ENCODE measurements around the gene ENOSF1. TPM values are rescaled to one million over a fixed set of nuclear protein-coding genes. Genes with fewer than 3 reads are reported as not detected.

The ENOSF1 gene
- total and polyA plus RNA-seq, 2 of the 13 experiments (the other 11 are each of a cell fraction or from before 2014, with no cell fraction given), result 37.6 to 40.1 TPM

DNA sequence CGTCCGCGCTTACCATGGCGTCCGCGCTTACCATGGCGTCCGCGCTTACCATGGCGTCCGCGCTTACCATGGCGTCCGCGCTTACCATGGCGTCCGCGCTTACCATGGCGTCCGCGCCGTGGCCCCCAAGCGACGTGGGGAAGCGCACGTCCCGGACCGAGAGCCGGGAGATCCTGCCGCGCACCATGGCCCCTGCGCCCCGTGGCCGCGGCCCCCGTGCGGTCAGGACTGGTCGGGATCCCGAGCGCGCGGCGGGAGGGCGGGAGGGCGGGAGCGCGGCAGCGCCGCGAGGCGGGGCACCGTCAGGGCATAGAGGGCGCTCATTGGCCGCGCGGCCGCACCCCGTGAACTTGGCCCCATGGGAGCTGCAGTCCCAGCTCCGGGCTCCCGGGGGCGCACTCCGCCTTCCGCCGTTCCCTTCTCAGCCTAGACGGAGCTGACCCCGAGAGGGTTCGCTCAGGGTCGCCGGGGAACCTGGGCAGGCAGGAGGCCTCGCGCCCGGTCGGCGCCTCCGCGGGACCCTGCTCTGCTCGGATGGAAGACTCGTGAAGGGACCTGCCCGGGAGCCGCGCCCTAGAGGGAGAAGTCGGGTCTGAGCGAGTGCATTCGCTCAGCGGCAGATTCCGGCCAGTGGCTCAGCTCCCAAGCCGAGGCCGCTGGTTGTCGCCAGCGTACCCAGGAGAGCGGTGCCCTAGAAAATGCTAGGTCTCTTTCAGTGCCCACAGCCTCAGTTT is at the start of gene ENOSF1 (continued):
- TF ChIP-seq, protein P1, sequence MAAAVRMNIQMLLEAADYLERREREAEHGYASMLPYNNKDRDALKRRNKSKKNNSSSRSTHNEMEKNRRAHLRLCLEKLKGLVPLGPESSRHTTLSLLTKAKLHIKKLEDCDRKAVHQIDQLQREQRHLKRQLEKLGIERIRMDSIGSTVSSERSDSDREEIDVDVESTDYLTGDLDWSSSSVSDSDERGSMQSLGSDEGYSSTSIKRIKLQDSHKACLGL (CRISPR knock-in tag; IDR thresholded peaks at IDR 0.05), result peak; percentile 63
- TF ChIP-seq RELA (CRISPR knock-in tag; IDR thresholded peaks at IDR 0.05), result no peak
- TF ChIP-seq, protein P2, sequence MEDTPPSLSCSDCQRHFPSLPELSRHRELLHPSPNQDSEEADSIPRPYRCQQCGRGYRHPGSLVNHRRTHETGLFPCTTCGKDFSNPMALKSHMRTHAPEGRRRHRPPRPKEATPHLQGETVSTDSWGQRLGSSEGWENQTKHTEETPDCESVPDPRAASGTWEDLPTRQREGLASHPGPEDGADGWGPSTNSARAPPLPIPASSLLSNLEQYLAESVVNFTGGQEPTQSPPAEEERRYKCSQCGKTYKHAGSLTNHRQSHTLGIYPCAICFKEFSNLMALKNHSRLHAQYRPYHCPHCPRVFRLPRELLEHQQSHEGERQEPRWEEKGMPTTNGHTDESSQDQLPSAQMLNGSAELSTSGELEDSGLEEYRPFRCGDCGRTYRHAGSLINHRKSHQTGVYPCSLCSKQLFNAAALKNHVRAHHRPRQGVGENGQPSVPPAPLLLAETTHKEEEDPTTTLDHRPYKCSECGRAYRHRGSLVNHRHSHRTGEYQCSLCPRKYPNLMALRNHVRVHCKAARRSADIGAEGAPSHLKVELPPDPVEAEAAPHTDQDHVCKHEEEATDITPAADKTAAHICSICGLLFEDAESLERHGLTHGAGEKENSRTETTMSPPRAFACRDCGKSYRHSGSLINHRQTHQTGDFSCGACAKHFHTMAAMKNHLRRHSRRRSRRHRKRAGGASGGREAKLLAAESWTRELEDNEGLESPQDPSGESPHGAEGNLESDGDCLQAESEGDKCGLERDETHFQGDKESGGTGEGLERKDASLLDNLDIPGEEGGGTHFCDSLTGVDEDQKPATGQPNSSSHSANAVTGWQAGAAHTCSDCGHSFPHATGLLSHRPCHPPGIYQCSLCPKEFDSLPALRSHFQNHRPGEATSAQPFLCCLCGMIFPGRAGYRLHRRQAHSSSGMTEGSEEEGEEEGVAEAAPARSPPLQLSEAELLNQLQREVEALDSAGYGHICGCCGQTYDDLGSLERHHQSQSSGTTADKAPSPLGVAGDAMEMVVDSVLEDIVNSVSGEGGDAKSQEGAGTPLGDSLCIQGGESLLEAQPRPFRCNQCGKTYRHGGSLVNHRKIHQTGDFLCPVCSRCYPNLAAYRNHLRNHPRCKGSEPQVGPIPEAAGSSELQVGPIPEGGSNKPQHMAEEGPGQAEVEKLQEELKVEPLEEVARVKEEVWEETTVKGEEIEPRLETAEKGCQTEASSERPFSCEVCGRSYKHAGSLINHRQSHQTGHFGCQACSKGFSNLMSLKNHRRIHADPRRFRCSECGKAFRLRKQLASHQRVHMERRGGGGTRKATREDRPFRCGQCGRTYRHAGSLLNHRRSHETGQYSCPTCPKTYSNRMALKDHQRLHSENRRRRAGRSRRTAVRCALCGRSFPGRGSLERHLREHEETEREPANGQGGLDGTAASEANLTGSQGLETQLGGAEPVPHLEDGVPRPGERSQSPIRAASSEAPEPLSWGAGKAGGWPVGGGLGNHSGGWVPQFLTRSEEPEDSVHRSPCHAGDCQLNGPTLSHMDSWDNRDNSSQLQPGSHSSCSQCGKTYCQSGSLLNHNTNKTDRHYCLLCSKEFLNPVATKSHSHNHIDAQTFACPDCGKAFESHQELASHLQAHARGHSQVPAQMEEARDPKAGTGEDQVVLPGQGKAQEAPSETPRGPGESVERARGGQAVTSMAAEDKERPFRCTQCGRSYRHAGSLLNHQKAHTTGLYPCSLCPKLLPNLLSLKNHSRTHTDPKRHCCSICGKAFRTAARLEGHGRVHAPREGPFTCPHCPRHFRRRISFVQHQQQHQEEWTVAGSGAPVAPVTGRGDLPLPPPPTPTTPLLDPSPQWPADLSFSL (CRISPR knock-in tag; IDR thresholded peaks at IDR 0.05), result no peak
- peak; percentile 80; the same call in 1 of the 2 replicates for TF ChIP-seq ZNF343 (CRISPR knock-in tag; IDR thresholded peaks at IDR 0.05)
- TF ChIP-seq RBM39 (IDR thresholded peaks at IDR 0.05; ENCODE audit: low read depth, low read length, poor library complexity, severe bottlenecking), result peak; percentile 61
- TF ChIP-seq, protein P3, sequence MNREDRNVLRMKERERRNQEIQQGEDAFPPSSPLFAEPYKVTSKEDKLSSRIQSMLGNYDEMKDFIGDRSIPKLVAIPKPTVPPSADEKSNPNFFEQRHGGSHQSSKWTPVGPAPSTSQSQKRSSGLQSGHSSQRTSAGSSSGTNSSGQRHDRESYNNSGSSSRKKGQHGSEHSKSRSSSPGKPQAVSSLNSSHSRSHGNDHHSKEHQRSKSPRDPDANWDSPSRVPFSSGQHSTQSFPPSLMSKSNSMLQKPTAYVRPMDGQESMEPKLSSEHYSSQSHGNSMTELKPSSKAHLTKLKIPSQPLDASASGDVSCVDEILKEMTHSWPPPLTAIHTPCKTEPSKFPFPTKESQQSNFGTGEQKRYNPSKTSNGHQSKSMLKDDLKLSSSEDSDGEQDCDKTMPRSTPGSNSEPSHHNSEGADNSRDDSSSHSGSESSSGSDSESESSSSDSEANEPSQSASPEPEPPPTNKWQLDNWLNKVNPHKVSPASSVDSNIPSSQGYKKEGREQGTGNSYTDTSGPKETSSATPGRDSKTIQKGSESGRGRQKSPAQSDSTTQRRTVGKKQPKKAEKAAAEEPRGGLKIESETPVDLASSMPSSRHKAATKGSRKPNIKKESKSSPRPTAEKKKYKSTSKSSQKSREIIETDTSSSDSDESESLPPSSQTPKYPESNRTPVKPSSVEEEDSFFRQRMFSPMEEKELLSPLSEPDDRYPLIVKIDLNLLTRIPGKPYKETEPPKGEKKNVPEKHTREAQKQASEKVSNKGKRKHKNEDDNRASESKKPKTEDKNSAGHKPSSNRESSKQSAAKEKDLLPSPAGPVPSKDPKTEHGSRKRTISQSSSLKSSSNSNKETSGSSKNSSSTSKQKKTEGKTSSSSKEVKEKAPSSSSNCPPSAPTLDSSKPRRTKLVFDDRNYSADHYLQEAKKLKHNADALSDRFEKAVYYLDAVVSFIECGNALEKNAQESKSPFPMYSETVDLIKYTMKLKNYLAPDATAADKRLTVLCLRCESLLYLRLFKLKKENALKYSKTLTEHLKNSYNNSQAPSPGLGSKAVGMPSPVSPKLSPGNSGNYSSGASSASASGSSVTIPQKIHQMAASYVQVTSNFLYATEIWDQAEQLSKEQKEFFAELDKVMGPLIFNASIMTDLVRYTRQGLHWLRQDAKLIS (CRISPR knock-in tag; IDR thresholded peaks at IDR 0.05), result no peak
- TF ChIP-seq, protein P4, sequence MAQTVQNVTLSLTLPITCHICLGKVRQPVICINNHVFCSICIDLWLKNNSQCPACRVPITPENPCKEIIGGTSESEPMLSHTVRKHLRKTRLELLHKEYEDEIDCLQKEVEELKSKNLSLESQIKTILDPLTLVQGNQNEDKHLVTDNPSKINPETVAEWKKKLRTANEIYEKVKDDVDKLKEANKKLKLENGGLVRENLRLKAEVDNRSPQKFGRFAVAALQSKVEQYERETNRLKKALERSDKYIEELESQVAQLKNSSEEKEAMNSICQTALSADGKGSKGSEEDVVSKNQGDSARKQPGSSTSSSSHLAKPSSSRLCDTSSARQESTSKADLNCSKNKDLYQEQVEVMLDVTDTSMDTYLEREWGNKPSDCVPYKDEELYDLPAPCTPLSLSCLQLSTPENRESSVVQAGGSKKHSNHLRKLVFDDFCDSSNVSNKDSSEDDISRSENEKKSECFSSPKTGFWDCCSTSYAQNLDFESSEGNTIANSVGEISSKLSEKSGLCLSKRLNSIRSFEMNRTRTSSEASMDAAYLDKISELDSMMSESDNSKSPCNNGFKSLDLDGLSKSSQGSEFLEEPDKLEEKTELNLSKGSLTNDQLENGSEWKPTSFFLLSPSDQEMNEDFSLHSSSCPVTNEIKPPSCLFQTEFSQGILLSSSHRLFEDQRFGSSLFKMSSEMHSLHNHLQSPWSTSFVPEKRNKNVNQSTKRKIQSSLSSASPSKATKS (CRISPR knock-in tag; IDR thresholded peaks at IDR 0.05), result no peak
- no peak for TF ChIP-seq MED13 (CRISPR knock-in tag; IDR thresholded peaks at IDR 0.05)
- TF ChIP-seq, protein P5, sequence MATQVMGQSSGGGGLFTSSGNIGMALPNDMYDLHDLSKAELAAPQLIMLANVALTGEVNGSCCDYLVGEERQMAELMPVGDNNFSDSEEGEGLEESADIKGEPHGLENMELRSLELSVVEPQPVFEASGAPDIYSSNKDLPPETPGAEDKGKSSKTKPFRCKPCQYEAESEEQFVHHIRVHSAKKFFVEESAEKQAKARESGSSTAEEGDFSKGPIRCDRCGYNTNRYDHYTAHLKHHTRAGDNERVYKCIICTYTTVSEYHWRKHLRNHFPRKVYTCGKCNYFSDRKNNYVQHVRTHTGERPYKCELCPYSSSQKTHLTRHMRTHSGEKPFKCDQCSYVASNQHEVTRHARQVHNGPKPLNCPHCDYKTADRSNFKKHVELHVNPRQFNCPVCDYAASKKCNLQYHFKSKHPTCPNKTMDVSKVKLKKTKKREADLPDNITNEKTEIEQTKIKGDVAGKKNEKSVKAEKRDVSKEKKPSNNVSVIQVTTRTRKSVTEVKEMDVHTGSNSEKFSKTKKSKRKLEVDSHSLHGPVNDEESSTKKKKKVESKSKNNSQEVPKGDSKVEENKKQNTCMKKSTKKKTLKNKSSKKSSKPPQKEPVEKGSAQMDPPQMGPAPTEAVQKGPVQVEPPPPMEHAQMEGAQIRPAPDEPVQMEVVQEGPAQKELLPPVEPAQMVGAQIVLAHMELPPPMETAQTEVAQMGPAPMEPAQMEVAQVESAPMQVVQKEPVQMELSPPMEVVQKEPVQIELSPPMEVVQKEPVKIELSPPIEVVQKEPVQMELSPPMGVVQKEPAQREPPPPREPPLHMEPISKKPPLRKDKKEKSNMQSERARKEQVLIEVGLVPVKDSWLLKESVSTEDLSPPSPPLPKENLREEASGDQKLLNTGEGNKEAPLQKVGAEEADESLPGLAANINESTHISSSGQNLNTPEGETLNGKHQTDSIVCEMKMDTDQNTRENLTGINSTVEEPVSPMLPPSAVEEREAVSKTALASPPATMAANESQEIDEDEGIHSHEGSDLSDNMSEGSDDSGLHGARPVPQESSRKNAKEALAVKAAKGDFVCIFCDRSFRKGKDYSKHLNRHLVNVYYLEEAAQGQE (IDR thresholded peaks at IDR 0.05; ENCODE audit: borderline replicate concordance in 1 of 2, low read depth in 1 of 2, low read length in 2 of 2), result no peak
- peak; percentile 91 for TF ChIP-seq ATF7-NPFF (CRISPR knock-in tag; IDR thresholded peaks at IDR 0.05; ENCODE audit: low read depth)

Data from HepG2 (cell line).